HUES48 (cell line): ENCODE measurements around the gene SIM2.

ENCODE experiments used
- H3K27ac ChIP-seq: one replicate; pipeline ENCODE4 v1.7.0; 2013; ENCODE audit warnings: low read depth, low read length, inconsistent platforms
- H3K27me3 ChIP-seq: 2 replicates; pipeline ENCODE4 v1.6.1; 2013; ENCODE audit warnings: mild to moderate bottlenecking, low read length; ENCODE audit not compliant: control insufficient read depth, insufficient read depth
- H3K36me3 ChIP-seq: 2 replicates; pipeline ENCODE4 v1.6.1; 2013; ENCODE audit warnings: low read length; ENCODE audit not compliant: control insufficient read depth, insufficient read depth
- H3K4me1 ChIP-seq: 2 replicates; pipeline ENCODE4 v1.6.1; 2013; ENCODE audit warnings: mild to moderate bottlenecking, low read length; ENCODE audit not compliant: control insufficient read depth, insufficient read depth
- H3K4me3 ChIP-seq: 2 replicates; pipeline ENCODE4 v1.5.1; 2013; ENCODE audit warnings: mild to moderate bottlenecking, low read depth, low read length
- H3K9ac ChIP-seq: 2 replicates; pipeline ENCODE4 v1.6.1; 2013; ENCODE audit warnings: mild to moderate bottlenecking, low read depth, low read length, moderate library complexity
- H3K9me3 ChIP-seq: 2 replicates; pipeline ENCODE4 v1.6.1; 2013; ENCODE audit warnings: low read length; ENCODE audit not compliant: control insufficient read depth, insufficient read depth

SIM2 gene

GRCh38 chr21:36769051-36769839 is 70.3 kb downstream of the SIM2 start:
- H3K27me3 ChIP-seq, result no peaks in the 10 kb centered on the region
- H3K4me3 ChIP-seq, result no peak overlapping the region
- no peaks in the 10 kb centered on the region for H3K9me3 ChIP-seq
- no peak overlapping the region for H3K27ac ChIP-seq
- H3K36me3 ChIP-seq, result no peaks in the 10 kb centered on the region
- no peak overlapping the region for H3K9ac ChIP-seq
- no peaks in the 10 kb centered on the region for H3K4me1 ChIP-seq

- no peak overlapping the region for H3K27ac ChIP-seq
- H3K4me3 ChIP-seq, result no peak overlapping the region
- no peaks in the 10 kb centered on the region for H3K9me3 ChIP-seq
- no peaks in the 10 kb centered on the region for H3K27me3 ChIP-seq
- H3K36me3 ChIP-seq, result no peaks in the 10 kb centered on the region
- H3K4me1 ChIP-seq, result no peaks in the 10 kb centered on the region
- H3K9ac ChIP-seq, result no peak overlapping the region
These were observed 74.2 kb downstream of the SIM2 start for GRCh38 chr21:36773117-36773516.

- H3K4me3 ChIP-seq, result no peak overlapping the region
- H3K4me1 ChIP-seq, result no peaks in the 10 kb centered on the region
- H3K9me3 ChIP-seq, result no peaks in the 10 kb centered on the region
- no peaks in the 10 kb centered on the region for H3K27me3 ChIP-seq
- no peak overlapping the region for H3K27ac ChIP-seq
- H3K9ac ChIP-seq, result no peak overlapping the region
- H3K36me3 ChIP-seq, result no peaks in the 10 kb centered on the region
These were observed 75.1 kb downstream of the SIM2 start for GRCh38 chr21:36773995-36774394.

- H3K9ac ChIP-seq, result no peak overlapping the region
- H3K9me3 ChIP-seq, result peaks cover 11% of the 10 kb centered on the region
- H3K4me3 ChIP-seq, result no peak overlapping the region
- no peaks in the 10 kb centered on the region for H3K4me1 ChIP-seq
- no peaks in the 10 kb centered on the region for H3K36me3 ChIP-seq
- no peaks in the 10 kb centered on the region for H3K27me3 ChIP-seq
- no peak overlapping the region for H3K27ac ChIP-seq
These were observed 78.2 kb downstream of the SIM2 start for GRCh38 chr21:36776981-36777617.

- H3K4me3 ChIP-seq, result no peak overlapping the region
- no peak overlapping the region for H3K9ac ChIP-seq
- H3K9me3 ChIP-seq, result peaks cover 11% of the 10 kb centered on the region
- H3K27me3 ChIP-seq, result no peaks in the 10 kb centered on the region
- 0 out of 2 replicates have a peak, but pooled peaks cover 4% of the 10 kb centered on the region for H3K4me1 ChIP-seq
- H3K27ac ChIP-seq, result no peak overlapping the region
- H3K36me3 ChIP-seq, result no peaks in the 10 kb centered on the region
These were observed 81.9 kb downstream of the SIM2 start for GRCh38 chr21:36780861-36781260.

GRCh38 chr21:36783612-36784374 is 84.9 kb downstream of the SIM2 start:
- Histone ChIP-seq H3K9ac (no peak overlapping the region), H3K27me3 (no peaks in the 10 kb centered on the region), H3K9me3 (peaks cover 11% of the 10 kb centered on the region), H3K36me3 (no peaks in the 10 kb centered on the region), H3K27ac (no peak overlapping the region), H3K4me3 (no peak overlapping the region), H3K4me1 (0 out of 2 replicates have a peak, but pooled peaks cover 4% of the 10 kb centered on the region)

GRCh38 chr21:36784947-36785346 is 86.0 kb downstream of the SIM2 start:
- Histone ChIP-seq H3K27ac (no peak overlapping the region), H3K27me3 (no peaks in the 10 kb centered on the region), H3K36me3 (no peaks in the 10 kb centered on the region), H3K4me3 (no peak overlapping the region), H3K4me1 (0 out of 2 replicates have a peak, but pooled peaks cover 4% of the 10 kb centered on the region), H3K9ac (no peak overlapping the region), H3K9me3 (peaks cover 11% of the 10 kb centered on the region)

- no peaks in the 10 kb centered on the region for H3K36me3 ChIP-seq
- H3K27ac ChIP-seq, result no peak overlapping the region
- H3K27me3 ChIP-seq, result no peaks in the 10 kb centered on the region
- H3K4me1 ChIP-seq, result 0 out of 2 replicates have a peak, but pooled peaks cover 4% of the 10 kb centered on the region
- no peak overlapping the region for H3K9ac ChIP-seq
- H3K9me3 ChIP-seq, result peaks cover 6% of the 10 kb centered on the region; the same call in 1 of the 2 replicates
- no peak overlapping the region for H3K4me3 ChIP-seq
These were observed 86.7 kb downstream of the SIM2 start for GRCh38 chr21:36785615-36786014.

GRCh38 chr21:36786186-36786585 is 87.3 kb downstream of the SIM2 start:
- Histone ChIP-seq H3K9ac (no peak overlapping the region), H3K36me3 (no peaks in the 10 kb centered on the region)

GRCh38 chr21:36788120-36788638 is 89.3 kb downstream of the SIM2 start:
- Histone ChIP-seq H3K9me3 (no peaks in the 10 kb centered on the region), H3K36me3 (no peaks in the 10 kb centered on the region), H3K27ac (no peak overlapping the region), H3K4me1 (0 out of 2 replicates have a peak, but pooled peaks cover 7% of the 10 kb centered on the region), H3K9ac (no peak overlapping the region), H3K27me3 (no peaks in the 10 kb centered on the region), H3K4me3 (no peak overlapping the region)

More at GRCh38 chr21:36786186-36786585, 87.3 kb downstream of the SIM2 start:
- 0 out of 2 replicates have a peak, but pooled peaks cover 4% of the 10 kb centered on the region for H3K4me1 ChIP-seq
- H3K27ac ChIP-seq, result no peak overlapping the region
- H3K27me3 ChIP-seq, result no peaks in the 10 kb centered on the region
- H3K9me3 ChIP-seq, result peaks cover 5% of the 10 kb centered on the region; the same call in 1 of the 2 replicates
- H3K4me3 ChIP-seq, result no peak overlapping the region
